Measurements from ENCODE around the gene ATP23.

ATP23 gene

GRCh38 chr12:57983858-57984505, 42.6 kb downstream of the ATP23 start:
- DNase-seq, result no peak

- DNase-seq, result no peak
Observed at GRCh38 chr12:57984629-57985151, 43.3 kb downstream of the ATP23 start.

- no peak for DNase-seq
Observed at GRCh38 chr12:57985685-57986084, 44.3 kb downstream of the ATP23 start.

GRCh38 chr12:57989838-57990237, 48.5 kb downstream of the ATP23 start:
- DNase-seq, result no peak

- no peak for DNase-seq
Observed at GRCh38 chr12:57990241-57990883, 49.0 kb downstream of the ATP23 start.

- no peak for DNase-seq
Observed at GRCh38 chr12:57992001-57992400, 50.6 kb downstream of the ATP23 start.

- no peak for DNase-seq
Observed at GRCh38 chr12:57993030-57993429, 51.7 kb downstream of the ATP23 start.

- no peak for DNase-seq
Observed at GRCh38 chr12:57993834-57994233, 52.5 kb downstream of the ATP23 start.

DNA sequence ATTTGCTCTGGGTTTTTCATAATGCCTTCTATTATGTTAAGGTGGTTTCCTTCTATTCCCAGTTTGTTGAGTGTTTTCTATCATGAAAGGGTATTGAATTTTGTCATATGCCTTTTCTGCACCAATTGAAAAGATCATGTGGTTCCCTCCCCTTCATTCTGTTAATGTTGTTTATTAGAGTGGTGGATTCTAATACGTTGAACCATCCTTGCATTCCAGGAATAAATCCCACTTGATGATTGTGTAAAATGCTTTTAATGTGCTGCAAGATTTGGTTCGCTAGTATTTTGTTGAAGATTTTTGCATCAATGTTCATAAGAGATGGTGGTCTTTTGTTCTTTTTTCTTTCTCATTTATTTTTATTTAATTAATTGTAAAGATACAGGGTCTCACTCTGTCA, 55.2 kb downstream of the ATP23 start:
- DNase-seq, result no peak

- DNase-seq, result no peak
Observed at GRCh38 chr12:57998251-57998650, 56.9 kb downstream of the ATP23 start.

GRCh38 chr12:58000499-58000898, 59.1 kb downstream of the ATP23 start:
- no peak for DNase-seq

DNA sequence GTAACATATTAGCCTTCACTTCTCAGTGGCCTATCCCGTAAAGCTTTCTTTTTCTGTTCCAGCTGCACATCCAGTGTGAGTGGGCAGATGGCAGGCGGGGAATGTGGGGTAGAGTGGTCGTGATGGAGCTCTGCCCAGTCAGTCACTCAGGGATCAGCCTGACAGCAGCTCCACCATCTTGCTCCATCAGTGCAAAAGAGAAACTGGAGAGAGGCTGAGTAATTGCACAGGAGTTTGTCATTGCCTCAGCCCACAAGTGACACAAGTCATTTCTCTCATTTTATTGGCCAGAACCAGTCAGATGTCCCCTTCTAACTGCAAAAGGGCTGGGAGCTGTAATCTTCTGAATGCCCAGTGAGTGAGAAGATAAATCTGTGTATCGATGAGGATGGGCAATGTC, 66.5 kb downstream of the ATP23 start:
- DNase-seq, result no peak

DNA sequence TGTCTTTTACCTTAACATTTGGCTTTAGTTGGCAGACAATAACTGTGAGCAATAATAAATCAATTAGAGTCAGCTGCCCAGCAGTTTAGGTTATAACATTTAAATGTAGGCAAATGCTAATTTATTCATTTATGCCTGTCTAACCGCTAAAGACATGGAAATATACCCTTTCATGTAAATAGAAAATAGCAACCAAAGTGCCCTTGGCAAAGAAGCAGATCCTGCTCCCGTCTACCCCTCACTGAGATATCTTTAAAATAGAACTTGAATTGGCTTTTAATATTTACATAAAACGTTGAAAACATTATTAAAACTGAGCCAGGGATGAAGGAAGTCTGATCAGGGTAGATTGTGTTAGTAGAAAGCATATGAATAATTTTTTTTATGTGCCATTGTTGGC, 67.3 kb downstream of the ATP23 start:
- DNase-seq, result no peak
